Activated T-cell treated with anti-CD3 and anti-CD28 coated beads for 1 hour (primary cell): ENCODE measurements around the gene ERLIN1.

Experiments used
- DNase-seq: peaks from one replicate; pipeline ENCODE4 v3.0.0-alpha.2; 2020; ENCODE audit warnings: low read depth

The ERLIN1 gene

GRCh38 chr10:100185364-100186252, at the start of gene ERLIN1:
Gene ERLIN1, minus strand, starts transcription at chr10:100186029. Its CDS starts 403 bp downstream, at chr10:100185626.
- DNase-seq: peak; percentile 88

DNA sequence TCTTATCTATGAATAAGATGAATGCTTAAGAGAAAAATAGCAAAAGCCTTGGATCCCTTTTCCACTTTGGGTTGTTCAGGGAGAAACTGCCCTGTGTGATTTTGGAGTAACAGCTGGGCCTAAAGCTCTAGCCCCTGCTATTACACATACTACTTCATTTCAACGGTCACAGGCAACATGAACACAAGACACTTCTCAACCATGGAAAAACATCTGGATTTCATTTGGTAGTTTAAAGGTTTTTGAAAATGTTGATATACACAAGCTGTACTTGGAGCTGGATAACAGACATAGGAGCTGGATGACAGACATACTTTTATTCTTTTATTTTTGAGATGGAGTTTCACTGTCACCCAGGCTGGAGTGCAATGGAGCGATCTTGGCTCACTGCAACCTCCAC, 46.3 kb upstream of the ERLIN1 start:
- DNase-seq: no peak

DNA sequence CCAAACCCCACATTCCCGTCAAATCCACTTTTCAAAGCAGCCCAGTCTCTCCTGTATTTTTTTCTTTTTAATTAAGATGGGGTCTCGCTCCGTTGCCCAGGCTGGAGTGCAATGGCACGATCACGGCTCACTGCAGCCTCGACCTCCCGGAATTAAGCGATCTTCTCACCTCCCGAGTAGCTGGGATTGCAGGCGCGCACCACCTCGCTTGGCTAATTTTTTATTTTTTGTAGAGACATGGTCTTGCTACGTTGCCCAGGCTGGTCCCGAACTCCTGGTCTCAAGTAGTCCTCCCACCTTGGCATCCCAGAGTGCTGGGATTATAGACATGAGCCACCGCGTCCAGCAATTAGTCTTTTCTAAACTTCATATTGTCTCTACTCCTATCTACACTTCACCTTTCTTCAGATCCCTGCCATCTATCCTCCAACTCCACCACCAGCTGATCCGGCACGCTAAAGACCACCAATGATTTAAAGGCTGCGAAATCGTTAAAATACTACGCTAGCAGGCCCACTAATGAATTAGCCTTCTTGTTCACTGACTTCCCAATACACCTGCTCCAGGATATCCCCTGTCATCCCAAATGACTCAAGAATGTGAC, 44.1 kb upstream of the ERLIN1 start:
- DNase-seq: no peak

- no peak for DNase-seq
Observed at GRCh38 chr10:100223879-100224278, 38.0 kb upstream of the ERLIN1 start.

DNA sequence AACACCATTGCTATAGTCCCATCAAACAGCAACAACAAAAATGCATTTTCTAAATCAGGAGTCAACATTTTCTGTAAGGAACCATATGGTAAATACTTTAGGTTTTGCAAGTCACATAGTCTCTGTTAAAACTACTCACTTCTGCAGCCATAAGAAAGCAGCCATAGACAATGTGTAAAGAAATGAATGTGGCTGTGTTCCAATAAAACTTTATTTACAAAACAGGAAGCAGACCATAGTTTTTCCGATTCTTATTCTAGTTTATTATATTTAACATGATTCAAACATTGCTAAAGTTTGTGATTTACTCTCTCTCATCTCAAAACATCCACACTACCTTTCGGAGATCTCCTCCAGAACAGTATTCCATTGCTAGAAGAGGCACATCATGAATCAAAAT, 36.7 kb upstream of the ERLIN1 start:
- DNase-seq: no peak

DNA sequence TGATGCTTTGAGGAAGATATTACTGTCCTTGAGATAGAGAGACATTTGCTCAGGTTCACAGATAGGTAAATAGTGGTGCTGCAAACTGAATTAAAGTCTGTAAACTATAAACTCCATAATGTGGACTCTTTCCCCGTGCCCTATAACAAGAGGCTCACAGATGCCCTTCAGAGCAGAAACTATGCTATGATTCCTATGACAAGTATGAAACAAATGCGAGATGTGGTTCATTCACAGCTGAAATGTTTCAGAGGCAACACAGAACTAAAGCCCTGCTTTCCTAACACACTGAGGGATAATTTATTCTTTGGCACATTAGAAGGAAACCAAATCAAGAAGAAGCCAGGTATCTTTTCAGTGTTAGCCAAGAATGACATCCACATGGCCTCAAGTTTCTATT, 30.2 kb upstream of the ERLIN1 start:
- no peak for DNase-seq

GRCh38 chr10:100209303-100209702, 23.5 kb upstream of the ERLIN1 start:
- DNase-seq: no peak

GRCh38 chr10:100208276-100208675, 22.4 kb upstream of the ERLIN1 start:
- no peak for DNase-seq

- no peak for DNase-seq
Observed at GRCh38 chr10:100204370-100204769, 18.5 kb upstream of the ERLIN1 start.

DNA sequence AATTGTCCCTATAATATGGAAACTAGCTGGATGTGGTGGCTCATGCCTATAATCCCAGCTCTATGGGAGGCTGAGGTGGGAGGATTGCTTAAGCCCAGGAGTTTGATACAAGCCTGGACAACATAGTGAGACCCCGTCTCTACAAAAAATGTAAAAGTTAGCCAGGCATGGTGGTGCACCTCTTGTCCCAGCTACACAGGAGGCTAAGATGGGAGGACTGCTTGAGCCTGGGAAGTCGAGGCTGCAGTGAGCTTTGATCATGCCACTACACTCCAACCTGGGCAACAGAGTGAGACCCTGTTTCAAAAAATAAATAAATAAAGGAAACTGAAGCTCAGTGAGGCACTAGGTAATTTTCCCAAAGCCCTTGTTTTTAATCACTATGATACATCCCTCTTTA, 15.7 kb upstream of the ERLIN1 start:
- DNase-seq: no peak

GRCh38 chr10:100194711-100195110, 8.9 kb upstream of the ERLIN1 start:
- DNase-seq: no peak

DNA sequence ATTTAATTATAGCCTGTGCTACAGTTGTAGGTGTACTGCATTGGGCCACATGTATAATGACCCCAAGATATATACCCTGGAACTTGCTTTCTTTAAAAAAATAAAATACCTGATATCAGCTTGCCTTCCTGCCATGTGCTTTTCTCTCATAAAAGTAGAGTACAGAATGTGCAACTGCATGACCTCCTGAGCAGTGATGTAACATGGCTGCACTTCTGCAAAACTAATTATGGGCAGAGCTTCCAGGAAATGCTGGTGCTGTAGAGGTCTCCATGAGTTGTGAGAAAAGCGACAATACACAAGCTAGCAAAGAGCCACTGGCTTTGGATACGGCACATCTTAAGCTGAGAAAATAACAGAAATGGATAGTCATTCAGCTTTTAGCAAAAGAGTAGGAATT, 6.5 kb upstream of the ERLIN1 start:
- DNase-seq: no peak

DNA sequence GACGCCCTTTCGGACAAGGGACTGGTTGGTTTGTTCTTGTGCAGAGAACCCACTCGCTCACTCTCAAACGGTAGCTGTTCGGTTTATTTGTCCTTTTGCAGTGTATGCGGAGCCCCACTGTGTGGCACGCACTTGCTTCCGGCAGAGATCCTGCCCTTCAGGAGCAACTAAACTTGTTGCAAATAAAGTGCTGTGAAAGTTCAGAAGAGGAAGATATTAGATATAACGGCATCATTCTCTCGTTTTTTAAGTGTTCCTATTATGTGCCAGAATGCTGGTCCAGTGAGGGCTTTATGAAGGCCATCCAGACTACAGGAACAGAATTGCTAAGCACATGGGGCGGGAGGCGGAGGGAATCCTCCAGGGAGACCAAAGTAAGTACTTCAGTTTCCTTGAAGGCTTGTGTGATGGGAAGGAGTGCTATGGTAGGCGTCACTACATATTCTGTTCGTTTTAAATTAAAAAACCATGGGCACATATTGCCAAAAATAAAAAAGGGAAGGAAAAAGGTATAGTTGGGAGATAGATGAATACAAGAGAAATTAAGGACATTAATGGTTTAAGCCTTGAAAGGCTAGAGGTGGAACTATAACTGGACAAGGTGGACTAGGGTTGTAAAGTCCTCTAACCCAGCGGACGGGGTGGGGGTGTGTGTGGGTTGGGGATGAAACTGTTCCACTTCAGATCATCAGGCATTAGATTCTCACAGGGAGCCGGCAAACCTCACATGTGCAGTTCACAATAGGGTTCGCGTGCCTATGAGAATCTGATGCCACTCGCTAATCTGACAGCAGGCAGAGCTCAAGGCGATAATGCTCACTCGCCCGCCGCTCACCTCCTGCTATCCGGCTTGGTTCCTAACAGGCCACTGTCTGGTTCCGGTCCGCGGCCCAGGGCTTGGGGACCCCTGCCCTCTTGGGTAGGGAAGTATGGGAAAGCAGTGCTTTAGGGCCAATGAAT, 704 bp upstream of the ERLIN1 start:
- DNase-seq: no peak

DNA sequence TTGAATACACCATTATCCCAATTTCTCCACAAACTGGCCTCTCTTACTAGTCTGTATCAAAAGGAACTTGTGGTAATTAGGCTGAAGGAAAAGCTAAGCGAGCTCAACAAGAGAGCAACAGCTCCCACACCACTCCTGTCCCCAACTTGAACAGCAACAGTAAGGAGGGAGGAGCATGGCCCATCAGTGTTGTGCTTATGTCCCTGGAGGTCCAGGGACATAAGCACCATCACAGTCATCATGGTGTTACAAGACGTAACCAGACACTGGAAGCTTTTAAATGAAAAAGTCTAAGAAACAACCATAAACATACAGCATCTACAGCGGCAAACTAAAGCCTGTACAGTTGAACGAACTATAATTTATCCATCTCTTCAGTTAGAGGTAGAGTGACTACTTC, 989 bp downstream of the ERLIN1 start:
- DNase-seq: no peak

DNA sequence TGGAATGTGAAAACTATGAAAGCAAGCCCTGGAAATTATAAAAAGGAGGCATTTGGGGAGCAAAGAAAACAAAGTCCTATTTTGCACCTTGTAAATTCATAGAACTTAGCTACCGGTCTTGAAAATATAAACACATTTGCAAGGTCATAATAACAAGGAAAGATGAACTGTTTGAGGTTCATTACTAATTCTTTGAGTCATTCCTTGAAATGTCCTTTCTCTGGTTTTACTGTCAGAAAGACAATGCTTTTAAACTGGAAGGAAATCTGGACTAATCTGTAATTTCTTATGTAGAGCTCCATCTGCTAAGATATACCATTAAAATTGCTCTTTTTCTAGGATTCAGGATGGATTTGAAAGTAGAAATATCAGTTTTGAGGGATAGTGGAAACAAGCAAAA, 1.4 kb downstream of the ERLIN1 start:
- no peak for DNase-seq

DNA sequence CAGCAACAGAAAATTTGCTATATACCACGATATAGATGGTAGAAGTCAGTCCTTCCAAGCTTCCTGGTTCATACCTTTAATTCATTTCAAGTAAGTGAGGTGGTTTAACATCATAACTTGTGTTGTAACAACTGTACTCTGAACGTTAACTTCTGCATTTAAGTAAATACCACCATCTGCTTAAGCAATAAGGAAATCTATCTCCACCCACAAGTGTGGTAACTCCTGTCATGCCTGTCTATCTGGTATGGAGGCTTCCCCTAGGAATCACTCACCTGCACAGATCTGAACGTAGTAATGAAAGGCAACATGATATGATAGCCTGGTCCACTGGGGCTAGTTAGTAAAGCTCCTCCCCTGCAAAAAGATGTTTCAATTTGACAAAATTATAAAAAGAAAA, 2.3 kb downstream of the ERLIN1 start:
- no peak for DNase-seq

- DNase-seq: no peak
Observed at GRCh38 chr10:100182908-100183307, 2.9 kb downstream of the ERLIN1 start.

- no peak for DNase-seq
Observed at GRCh38 chr10:100182281-100182680, 3.5 kb downstream of the ERLIN1 start.

- no peak for DNase-seq
Observed at GRCh38 chr10:100175875-100176274, 10.0 kb downstream of the ERLIN1 start.

DNA sequence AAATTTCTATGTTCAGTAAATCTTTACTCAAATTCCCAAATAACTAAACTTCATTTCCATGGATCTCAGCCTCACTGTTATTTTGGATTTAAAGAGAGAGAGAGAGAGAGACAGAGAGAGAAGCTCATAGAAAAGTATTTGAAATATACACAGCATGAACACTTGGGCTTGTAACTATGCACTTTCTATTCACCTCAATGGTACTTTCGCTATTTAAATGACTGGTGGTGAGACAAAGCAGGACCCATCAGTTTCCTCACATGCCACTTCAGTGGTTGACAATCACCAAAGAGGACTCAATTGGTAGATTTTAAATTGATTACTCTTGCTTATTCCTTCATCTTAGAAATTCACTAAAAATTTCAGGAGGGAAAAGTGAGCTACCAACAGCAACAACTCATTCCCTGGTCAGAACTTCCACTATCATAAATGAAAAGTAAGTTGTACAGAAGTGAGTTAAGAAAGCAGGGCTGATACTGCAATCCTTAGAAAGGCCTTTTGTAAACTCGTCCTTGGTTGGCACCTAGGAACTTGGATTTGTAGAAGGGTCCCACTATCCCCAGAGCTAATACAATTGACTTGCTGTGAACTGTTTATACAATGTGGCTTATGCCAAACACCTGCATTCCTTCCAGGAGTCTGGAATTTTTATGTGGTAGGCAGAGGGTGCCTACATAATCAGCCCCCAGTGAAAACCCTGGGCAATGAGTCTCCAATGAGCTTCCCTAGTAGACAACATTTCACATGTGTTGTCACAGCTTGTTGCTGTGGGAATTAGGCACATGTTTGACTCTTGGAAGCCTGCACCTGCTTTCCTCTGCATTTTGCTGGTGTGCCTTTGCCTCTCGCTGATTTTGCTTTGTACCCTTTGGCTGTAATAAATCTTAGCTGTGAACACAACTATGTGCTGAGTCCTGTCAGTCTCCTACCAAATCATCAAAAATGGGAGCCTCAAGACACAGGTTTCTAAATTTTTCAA, 10.8 kb downstream of the ERLIN1 start:
- DNase-seq: no peak

DNA sequence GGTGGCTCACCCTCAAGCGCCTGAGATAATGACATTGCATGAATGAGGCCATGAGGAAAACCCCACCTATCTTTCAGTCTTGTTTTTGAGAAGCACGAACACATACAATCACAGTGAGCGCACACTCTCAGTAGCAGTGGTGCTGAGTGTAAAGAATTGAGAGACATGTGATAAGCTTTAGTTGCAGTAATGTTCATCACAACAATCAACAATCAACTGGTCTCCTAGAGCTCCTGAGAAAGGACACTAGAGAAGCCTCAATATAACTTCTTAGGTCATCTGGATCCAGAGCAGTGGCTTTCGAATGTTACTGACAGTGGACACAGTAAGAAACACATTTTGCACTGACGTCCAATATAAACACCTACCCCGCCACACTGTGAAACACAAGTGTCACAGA, 12.8 kb downstream of the ERLIN1 start:
- no peak for DNase-seq
